GM12878 (cell line): ENCODE results near the gene SLC10A2. TPM values are rescaled to one million over a fixed set of nuclear protein-coding genes. Genes with fewer than 3 reads are reported as not detected.

Source experiments
- BCL3 ChIP-seq: IDR thresholded peaks from 2 replicates; pipeline ENCODE4 v1.6.1; 2011; ENCODE audit warnings: borderline replicate concordance, low read depth, mild to moderate bottlenecking, moderate library complexity, low read length; ENCODE audit not compliant: insufficient read depth, poor library complexity, severe bottlenecking
- CEBPB ChIP-seq, 2 experiments: fragments of 150-350 bp in 1 of 2; IDR thresholded peaks; 2 replicates each; pipeline ENCODE4 v1.6.1; 2012 to 2014; ENCODE audit warnings: low read depth in 2 of 2, low read length in 2 of 2, borderline replicate concordance in 1 of 2, inconsistent platforms in 1 of 2
- CEBPZ ChIP-seq: fragments of 150-350 bp; IDR thresholded peaks from 2 replicates; pipeline ENCODE4 v1.6.1; 2016; ENCODE audit warnings: low read depth, low read length
- CUX1 ChIP-seq: IDR thresholded peaks from 2 replicates; pipeline ENCODE4 v1.6.1; 2012; ENCODE audit warnings: improper control_type of control experiment, low read depth, low read length; ENCODE audit not compliant: insufficient replicate concordance
- GATAD2B ChIP-seq: fragments of 450-650 bp; conservative IDR thresholded peaks from 2 replicates; pipeline ENCODE4 v1.6.1; 2017; ENCODE audit warnings: low read depth, mild to moderate bottlenecking, moderate library complexity
- KLF5 ChIP-seq: fragments of 450-650 bp; IDR thresholded peaks from 2 replicates; pipeline ENCODE4 v1.6.1; 2014; ENCODE audit warnings: mild to moderate bottlenecking; ENCODE audit not compliant: partially characterized antibody
- POU2F2 ChIP-seq: IDR thresholded peaks from 3 replicates; pipeline ENCODE4 v1.6.1; 2011; ENCODE audit warnings: low read depth, mild to moderate bottlenecking, low read length, borderline replicate concordance
- SUZ12 ChIP-seq: fragments of 200-600 bp; sonication (generic); IDR thresholded peaks from one replicate; pipeline ENCODE4 v1.6.1; 2018; ENCODE audit warnings: antibody characterized with exemption, mild to moderate bottlenecking; ENCODE audit not compliant: unreplicated experiment
- ZNF24 ChIP-seq: fragments of 450-650 bp; IDR thresholded peaks from 2 replicates; pipeline ENCODE4 v1.6.1; 2017; ENCODE audit warnings: antibody characterized with exemption, mild to moderate bottlenecking
- ZNF687 ChIP-seq: fragments of 450-650 bp; IDR thresholded peaks from 2 replicates; pipeline ENCODE4 v1.6.1; 2017; ENCODE audit warnings: mild to moderate bottlenecking, moderate library complexity
- polyA plus RNA-seq, 11 experiments: library from polyadenylated mRNA; depleted of rRNA in 4 of 11; unstranded in 6 of 11; stranded (reverse) in 5 of 11; fragments of >200 nt; fragmentation: Nextera tagmentation in 4 of 11; fragmentation: Illumina TruSeq in 1 of 11; extraction: Ambion mirVana in 4 of 11; extraction: Trizol in 1 of 11; gene quantifications; 1 replicate in 1 of 11; 2 replicates in 10 of 11; pipeline versions ENCODE4 v1.2.1 to v1.2.3, GENCODE V29; 2011 to 2016; ENCODE audit warnings: inconsistent platforms in 2 of 11, missing spikeins in 2 of 11, low read depth in 1 of 11
- total RNA-seq, 4 experiments: library from RNA; depleted of rRNA in 3 of 4; stranded (reverse); fragments of >200 nt in 3 of 4; fragmentation: Illumina TruSeq in 1 of 4; extraction: Trizol in 1 of 4; gene quantifications; 2 replicates each; pipeline versions ENCODE4 v1.2.1 to v1.2.3, GENCODE V29; 2013 to 2021

Gene SLC10A2
- total and polyA plus RNA-seq, 10 of the 15 experiments (the other 5 are each of a cell fraction or from before 2014, with no cell fraction given): 0.01 to 0.04 (median 0.02) TPM; not detected in 7

- no peak; the same call in 1 of the 2 replicates for TF ChIP-seq ZNF687
- TF ChIP-seq POU2F2: no peak
- TF ChIP-seq KLF5: no peak
- peak; percentile 96 for TF ChIP-seq ZNF24
- TF ChIP-seq CUX1: peak; percentile 54
- TF ChIP-seq CEBPZ: no peak
- TF ChIP-seq CEBPB (IDR thresholded peaks at IDR 0.05; ENCODE audit: borderline replicate concordance in 1 of 2, low read depth in 2 of 2, low read length in 2 of 2): peak in 1 of 2 experiments; percentile 80; a peak in 1 of 4 replicates
- TF ChIP-seq BCL3: no peak
- TF ChIP-seq GATAD2B: peak; percentile 46; the same call in 1 of the 2 replicates
- no peak for TF ChIP-seq SUZ12
Measured at GRCh38 chr13:103006641-103007426, 59.4 kb downstream of the SLC10A2 start (continued).
